SW480 (cell line): ENCODE measurements around the gene UPK3A.

ENCODE experiments used
- DNase-seq: peaks from one replicate; pipeline ENCODE4 v3.0.0-alpha.2; 2016; ENCODE audit warnings: low spot score

The UPK3A gene

DNA sequence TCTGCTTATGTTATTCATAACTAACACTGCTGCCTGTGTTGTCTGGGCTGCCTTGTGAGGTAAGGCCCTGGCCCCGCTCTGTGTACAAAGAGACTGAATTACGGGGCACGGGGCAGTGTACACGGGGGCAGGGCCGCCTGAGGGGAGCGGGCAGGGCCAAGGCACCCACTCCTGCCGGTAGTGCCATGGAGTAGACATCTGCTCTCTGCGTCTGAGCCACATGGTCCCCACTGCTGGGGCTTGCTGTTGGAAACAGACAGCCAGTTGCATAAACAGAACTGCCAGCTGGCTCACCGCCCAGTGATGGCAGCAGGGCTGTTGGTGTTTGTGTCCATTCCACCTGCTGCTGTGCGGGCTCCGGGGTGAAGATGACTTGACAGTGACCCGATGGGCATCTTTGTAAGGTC lies 44.8 kb downstream of the UPK3A start:
- DNase-seq, result no peak

DNA sequence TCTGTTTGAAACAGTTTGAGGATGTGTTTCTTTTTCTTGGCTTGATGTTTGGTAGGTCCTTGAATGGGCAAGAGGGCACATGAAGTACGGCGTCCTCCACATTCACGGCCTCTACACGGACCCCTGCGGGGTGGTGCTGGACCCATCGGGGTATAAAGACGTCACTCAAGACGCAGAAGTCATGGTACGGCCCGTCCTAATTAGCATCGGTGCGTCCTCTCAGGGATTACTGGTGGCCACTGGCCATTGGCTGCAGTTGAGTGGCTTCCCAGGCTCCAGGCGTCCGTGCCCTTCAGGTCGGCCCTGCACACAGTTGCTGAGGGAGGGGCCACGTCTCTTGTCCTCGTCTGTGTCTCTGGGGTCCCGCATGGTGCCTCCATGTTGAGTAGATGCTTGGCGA lies 45.8 kb downstream of the UPK3A start:
- no peak for DNase-seq

GRCh38 chr22:45331486-45331885 lies 46.7 kb downstream of the UPK3A start:
- DNase-seq, result no peak

- no peak for DNase-seq
These were observed 47.3 kb downstream of the UPK3A start for GRCh38 chr22:45332001-45332400.

GRCh38 chr22:45334068-45334467 lies 49.3 kb downstream of the UPK3A start:
- DNase-seq, result no peak

GRCh38 chr22:45334528-45334927 lies 49.8 kb downstream of the UPK3A start:
- no peak for DNase-seq

GRCh38 chr22:45335021-45335818 lies 50.5 kb downstream of the UPK3A start:
- no peak for DNase-seq

GRCh38 chr22:45335854-45336522 lies 51.2 kb downstream of the UPK3A start:
- DNase-seq, result no peak

DNA sequence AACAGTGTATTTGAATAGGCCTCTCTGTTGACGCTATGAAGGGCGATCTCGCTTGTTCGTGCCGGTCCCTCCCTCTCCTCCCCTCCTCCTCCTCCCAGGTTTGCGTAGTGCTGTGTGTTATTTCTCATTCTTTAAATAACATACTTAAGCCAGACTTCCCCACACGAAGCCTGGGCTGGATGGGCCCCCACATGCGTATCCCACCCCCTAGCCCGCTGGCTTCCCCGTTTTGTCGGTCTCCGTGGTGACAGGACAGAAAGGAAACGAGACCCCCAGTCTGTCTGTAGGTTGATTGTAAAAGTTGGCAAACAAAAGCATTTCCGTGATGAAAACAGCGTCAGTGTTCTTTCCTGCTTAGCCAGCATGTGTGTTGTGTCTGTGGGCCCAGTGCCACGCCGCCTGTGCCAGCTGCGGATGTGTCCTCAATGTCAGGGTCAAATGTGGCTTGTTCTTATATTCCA lies 52.3 kb downstream of the UPK3A start:
- DNase-seq, result no peak

DNA sequence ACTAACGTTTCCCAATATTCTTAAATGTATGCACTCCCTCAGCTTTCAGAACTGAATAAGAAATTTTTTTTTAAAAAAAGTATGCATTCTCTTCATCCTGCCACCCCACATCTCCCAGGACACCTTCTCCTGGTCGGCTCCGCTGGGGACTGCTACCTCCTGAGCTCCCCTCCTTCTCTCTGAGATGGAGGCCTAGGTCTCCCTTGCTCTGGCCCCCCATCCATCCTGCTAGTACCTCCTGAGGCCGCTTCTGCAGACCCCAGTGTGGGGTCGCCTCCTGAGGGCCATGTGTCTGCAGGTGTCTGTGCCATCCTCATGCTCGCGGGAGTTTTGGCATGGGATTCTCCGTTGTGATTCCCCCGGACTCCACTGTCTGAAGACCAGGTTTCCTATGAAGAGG lies 52.8 kb downstream of the UPK3A start:
- no peak for DNase-seq

DNA sequence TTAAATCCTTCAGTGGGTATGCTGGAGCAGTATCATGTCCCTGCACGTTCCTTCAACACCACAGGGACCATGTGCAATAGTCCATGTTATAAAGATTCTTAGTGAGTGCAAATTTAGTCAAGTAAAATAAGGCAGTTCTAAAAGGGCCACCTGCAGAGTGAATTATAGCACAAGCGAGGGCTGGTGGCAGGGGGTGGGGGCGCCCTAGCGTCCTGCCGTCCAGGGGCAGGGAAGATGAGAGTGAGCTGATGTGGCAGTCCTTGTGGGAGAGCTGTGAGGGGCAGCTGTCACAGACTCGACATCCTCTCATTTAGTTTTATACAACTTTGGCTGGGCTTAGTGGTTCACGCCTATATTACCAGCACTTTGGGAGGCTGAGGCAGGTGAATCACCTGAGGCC lies 54.0 kb downstream of the UPK3A start:
- no peak for DNase-seq

DNA sequence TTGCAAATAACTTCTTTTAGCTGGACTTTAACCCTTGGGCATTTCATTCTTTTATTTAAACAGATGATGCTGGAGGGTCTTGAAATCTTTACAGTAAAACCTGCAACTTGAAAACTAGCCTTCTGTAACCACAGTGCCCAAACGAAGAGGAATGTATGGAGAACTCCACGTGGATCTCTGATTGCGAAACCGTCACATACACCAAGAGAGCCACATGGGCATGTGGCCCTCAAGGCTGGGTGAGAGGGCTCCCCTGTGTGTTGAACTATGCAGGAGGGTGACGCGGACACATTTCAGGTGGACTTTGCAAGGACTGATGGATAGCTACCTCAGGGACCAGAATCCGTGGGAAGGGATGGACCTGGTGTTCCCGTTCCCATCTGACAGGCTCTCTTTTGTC lies 55.6 kb downstream of the UPK3A start:
- DNase-seq, result no peak

- DNase-seq, result no peak
These were observed 56.7 kb downstream of the UPK3A start for GRCh38 chr22:45341498-45341897.

DNA sequence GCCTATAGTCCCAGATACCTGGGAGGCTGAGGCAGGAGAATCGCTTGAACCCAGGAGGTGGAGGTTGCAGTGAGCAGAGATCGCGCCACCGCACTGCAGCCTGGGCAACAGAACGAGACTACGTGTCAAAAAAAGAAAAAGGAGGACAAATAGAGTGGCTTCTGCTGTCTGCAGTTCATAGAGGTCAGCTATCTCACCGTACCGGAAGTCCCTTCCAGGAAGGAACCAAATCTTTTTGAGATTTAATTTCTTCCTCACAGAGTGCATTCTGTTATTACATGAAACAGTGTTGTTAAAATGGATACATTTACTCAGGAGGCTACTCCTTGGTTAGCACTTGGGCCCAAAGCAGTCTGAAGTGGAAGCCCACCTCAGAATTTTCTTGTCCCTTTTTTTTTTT lies 58.4 kb downstream of the UPK3A start:
- no peak for DNase-seq

- DNase-seq, result no peak
These were observed 59.6 kb downstream of the UPK3A start for GRCh38 chr22:45344334-45344733.
